CD14-positive monocyte (primary cell): ENCODE results near the gene PRKACA. TPM values are rescaled to one million over a fixed set of nuclear protein-coding genes. Genes with fewer than 3 reads are reported as not detected.

Experiments
- DNase-seq, 3 donors: peaks; one replicate each; pipeline ENCODE4 v3.0.0-alpha.2; 2011 to 2022
- H2AFZ ChIP-seq: 2 replicates; pipeline ENCODE4 v1.6.0; 2012; ENCODE audit warnings: mild to moderate bottlenecking, low read depth, low read length, inconsistent platforms; ENCODE audit not compliant: insufficient read depth, poor library complexity, severe bottlenecking
- H3K27ac ChIP-seq, 2 donors: 1 replicate in 1 of 2; 2 replicates in 1 of 2; pipeline ENCODE4 v1.5.1; 2012 to 2013; ENCODE audit warnings: low read length in 2 of 2, control low read depth in 1 of 2, inconsistent platforms in 1 of 2, low read depth in 1 of 2, mild to moderate bottlenecking in 1 of 2
- H3K27me3 ChIP-seq, 2 donors: one replicate each; pipeline versions ENCODE4 v1.6.0 to v1.6.1; 2011 to 2013; ENCODE audit warnings: low read length in 2 of 2; ENCODE audit not compliant: control insufficient read depth in 2 of 2, insufficient read depth in 2 of 2
- H3K36me3 ChIP-seq, 2 donors: replicated peaks in 1 of 2; 1 replicate in 1 of 2; 2 replicates in 1 of 2; pipeline versions ENCODE4 v1.5.1 to v1.6.1; 2012 to 2013; ENCODE audit warnings: low read length in 2 of 2, control low read depth in 1 of 2, inconsistent platforms in 1 of 2, mild to moderate bottlenecking in 1 of 2; ENCODE audit not compliant: insufficient read depth in 2 of 2, control insufficient read depth in 1 of 2
- H3K4me1 ChIP-seq, 2 donors: 1 replicate in 1 of 2; 2 replicates in 1 of 2; pipeline versions ENCODE4 v1.5.1 to v1.6.1; 2012 to 2013; ENCODE audit warnings: low read length in 2 of 2, control low read depth in 1 of 2, inconsistent platforms in 1 of 2, mild to moderate bottlenecking in 1 of 2, moderate library complexity in 1 of 2; ENCODE audit not compliant: insufficient read depth in 2 of 2, control insufficient read depth in 1 of 2
- H3K4me2 ChIP-seq: replicated peaks from 2 replicates; pipeline ENCODE3; 2012; ENCODE audit warnings: low read length, moderate library complexity, mild to moderate bottlenecking; ENCODE audit not compliant: poor library complexity, severe bottlenecking; ENCODE audit errors: extremely low read depth
- H3K4me3 ChIP-seq, 3 experiments: fragments of 200-600 bp in 1 of 3; sonication (generic) in 1 of 3; replicated peaks in 1 of 3; 1 replicate in 2 of 3; 2 replicates in 1 of 3; pipeline ENCODE4 v1.5.1; 2011 to 2013; ENCODE audit warnings: low read length in 3 of 3, mild to moderate bottlenecking in 3 of 3, control low read depth in 2 of 3, low read depth in 2 of 3, inconsistent platforms in 1 of 3, moderate library complexity in 1 of 3
- H3K79me2 ChIP-seq: 2 replicates; pipeline ENCODE4 v1.6.0; 2012; ENCODE audit warnings: mild to moderate bottlenecking, control low read depth, inconsistent platforms, low read length, moderate library complexity; ENCODE audit not compliant: insufficient read depth
- H3K9ac ChIP-seq: 2 replicates; pipeline ENCODE4 v1.6.0; 2017; ENCODE audit warnings: low read length, mild to moderate bottlenecking; ENCODE audit not compliant: insufficient read depth, poor library complexity, severe bottlenecking
- H3K9me3 ChIP-seq, 2 donors: replicated peaks in 1 of 2; 1 replicate in 1 of 2; 2 replicates in 1 of 2; pipeline versions ENCODE4 v1.5.1 to v1.6.1; 2012 to 2013; ENCODE audit warnings: low read length in 2 of 2, control low read depth in 1 of 2; ENCODE audit not compliant: control insufficient read depth in 1 of 2, insufficient read depth in 1 of 2
- H4K20me1 ChIP-seq: 2 replicates; pipeline ENCODE4 v1.6.0; 2012; ENCODE audit warnings: mild to moderate bottlenecking, low read length, control low read depth, moderate library complexity; ENCODE audit not compliant: insufficient read depth
- H3K27ac Mint-ChIP-seq, 7 donors: one replicate each; pipeline ENCODE4 v1.8.0; 2020; ENCODE audit warnings: mild to moderate bottlenecking in 7 of 7, mixed read lengths in 7 of 7, moderate library complexity in 6 of 7, inconsistent platforms in 2 of 7
- H3K27me3 Mint-ChIP-seq, 3 donors: one replicate each; pipeline ENCODE4 v1.8.0; 2021 to 2022; ENCODE audit warnings: low read depth in 3 of 3, mild to moderate bottlenecking in 3 of 3, mixed read lengths in 3 of 3, moderate library complexity in 3 of 3, inconsistent platforms in 1 of 3
- H3K36me3 Mint-ChIP-seq, 2 donors: one replicate each; pipeline ENCODE4 v1.8.0; 2020; ENCODE audit warnings: mixed read lengths in 2 of 2, inconsistent platforms in 1 of 2, mild to moderate bottlenecking in 1 of 2
- H3K4me1 Mint-ChIP-seq: one replicate; pipeline ENCODE4 v1.8.0; 2020; ENCODE audit warnings: mild to moderate bottlenecking, mixed read lengths
- H3K4me3 Mint-ChIP-seq, 2 donors: one replicate each; pipeline ENCODE4 v1.8.0; 2020; ENCODE audit warnings: mild to moderate bottlenecking in 2 of 2, mixed read lengths in 2 of 2, moderate library complexity in 1 of 2
- H3K9me3 Mint-ChIP-seq, 7 donors: one replicate each; pipeline ENCODE4 v1.8.0; 2020 to 2022; ENCODE audit warnings: mixed read lengths in 7 of 7, mild to moderate bottlenecking in 6 of 7, moderate library complexity in 6 of 7, inconsistent platforms in 2 of 7
- WGBS: methylation state at CpG from one replicate; pipeline ENCODE4 v1.1.5; 2013; ENCODE audit warnings: missing lambda C conversion rate; ENCODE audit not compliant: insufficient coverage; 5-methylcytosine and 5-hydroxymethylcytosine counted together
- intact Hi-C, 2 donors: fragments of 100-400 bp; cut with micrococcal nuclease; formaldehyde crosslinking; loops; one replicate each; pipeline versions ENCODE4 v1.15.0 to v1.15.1; 2023
- polyA plus RNA-seq, 3 donors: library from polyadenylated mRNA; depleted of rRNA in 1 of 3; unstranded in 2 of 3; stranded (reverse) in 1 of 3; fragments of 300-500 nt in 2 of 3; fragments of >200 nt in 1 of 3; fragmentation: Illumina TruSeq in 2 of 3; gene quantifications; 1 replicate in 2 of 3; 2 replicates in 1 of 3; pipeline ENCODE4 v1.2.3, GENCODE V29; 2012 to 2021
- TF ChIP-seq, protein P1 (sequence below): fragments of 200-600 bp; IDR thresholded peaks from one replicate; pipeline ENCODE4 v1.8.0; 2022; ENCODE audit warnings: antibody characterized with exemption, mild to moderate bottlenecking

Gene PRKACA
- polyA plus RNA-seq, 3 donors: 2.0 to 231 (median 3.8) TPM

GRCh38 chr19:14072535-14073260 is 44.9 kb downstream of the PRKACA start, which contains the start of gene MISP3:
Gene MISP3, plus strand, starts transcription at chr19:14072786. Its CDS starts 524 bp downstream, at chr19:14073310.
- peak within 1 kb of the TSS in 1 of 2 donors; percentile 56 for H3K27ac ChIP-seq
- 1% methylated on average over 51 of the region's 51 CpGs for WGBS
- H2AFZ ChIP-seq: peak within 1 kb of the TSS; percentile 91
- peaks cover 18 to 45% (median 34%) of the 10 kb centered on the region in 3 donors for H3K27me3 Mint-ChIP-seq
- peak within 1 kb of the TSS; percentile 100 for H3K4me2 ChIP-seq
- H4K20me1 ChIP-seq: no peaks in the 10 kb centered on the region
- no peaks in the 10 kb centered on the region for H3K9me3 ChIP-seq
- peak within 1 kb of the TSS in 4 of 7 donors; percentile 32 to 88 (median 76) for H3K27ac Mint-ChIP-seq
- H3K4me1 ChIP-seq: peaks cover 54 to 60% of the 10 kb centered on the region in 2 donors
- H3K4me3 ChIP-seq: peak within 1 kb of the TSS; percentile 50 to 95 (median 67)
- H3K9ac ChIP-seq: peak within 1 kb of the TSS; percentile 70
- intact Hi-C loops: loop anchor here in 1 of 2 donors (5.0 kb wide), 1 partner anchor 190 kb away; no protein-coding TSS in a partner anchor
- H3K27me3 ChIP-seq: peaks cover 0 to 22% of the 10 kb centered on the region in 2 donors
- H3K36me3 Mint-ChIP-seq: peaks cover 0 to 3% of the 10 kb centered on the region in 2 donors
- peak within 1 kb of the TSS; percentile 97 to 99 for H3K4me3 Mint-ChIP-seq
- H3K4me1 Mint-ChIP-seq: peaks cover 39% of the 10 kb centered on the region
- TF ChIP-seq, protein P1, sequence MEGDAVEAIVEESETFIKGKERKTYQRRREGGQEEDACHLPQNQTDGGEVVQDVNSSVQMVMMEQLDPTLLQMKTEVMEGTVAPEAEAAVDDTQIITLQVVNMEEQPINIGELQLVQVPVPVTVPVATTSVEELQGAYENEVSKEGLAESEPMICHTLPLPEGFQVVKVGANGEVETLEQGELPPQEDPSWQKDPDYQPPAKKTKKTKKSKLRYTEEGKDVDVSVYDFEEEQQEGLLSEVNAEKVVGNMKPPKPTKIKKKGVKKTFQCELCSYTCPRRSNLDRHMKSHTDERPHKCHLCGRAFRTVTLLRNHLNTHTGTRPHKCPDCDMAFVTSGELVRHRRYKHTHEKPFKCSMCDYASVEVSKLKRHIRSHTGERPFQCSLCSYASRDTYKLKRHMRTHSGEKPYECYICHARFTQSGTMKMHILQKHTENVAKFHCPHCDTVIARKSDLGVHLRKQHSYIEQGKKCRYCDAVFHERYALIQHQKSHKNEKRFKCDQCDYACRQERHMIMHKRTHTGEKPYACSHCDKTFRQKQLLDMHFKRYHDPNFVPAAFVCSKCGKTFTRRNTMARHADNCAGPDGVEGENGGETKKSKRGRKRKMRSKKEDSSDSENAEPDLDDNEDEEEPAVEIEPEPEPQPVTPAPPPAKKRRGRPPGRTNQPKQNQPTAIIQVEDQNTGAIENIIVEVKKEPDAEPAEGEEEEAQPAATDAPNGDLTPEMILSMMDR: no peak
- H3K79me2 ChIP-seq: no peaks in the 10 kb centered on the region
- no peaks in the 10 kb centered on the region for H3K36me3 ChIP-seq
- peak in 1 of 3 donors; percentile 17 for DNase-seq
- no peaks in the 10 kb centered on the region for H3K9me3 Mint-ChIP-seq

GRCh38 chr19:14070268-14071050 is 47.1 kb downstream of the PRKACA start:
- Histone ChIP-seq H3K9ac (no peak overlapping the region), H3K4me3 (no peak overlapping the region), H3K4me2 (no peak overlapping the region), H4K20me1 (no peaks in the 10 kb centered on the region), H3K36me3 (no peaks in the 10 kb centered on the region), H3K27ac (no peak overlapping the region), H3K27me3 (peaks cover 0 to 22% of the 10 kb centered on the region in 2 donors), H2AFZ (no peak overlapping the region), H3K4me1 (peaks cover 34 to 37% of the 10 kb centered on the region in 2 donors), H3K9me3 (no peaks in the 10 kb centered on the region), H3K79me2 (no peaks in the 10 kb centered on the region)
- DNase-seq: no peak
- Mint-ChIP-seq H3K4me3 (peak overlapping the region in 1 of 2 donors; percentile 49), H3K9me3 (peaks cover 0 to 2% (median 0%) of the 10 kb centered on the region in 7 donors), H3K27ac (peak overlapping the region in 1 of 7 donors; percentile 2), H3K27me3 (peaks cover 18 to 48% (median 34%) of the 10 kb centered on the region in 3 donors), H3K36me3 (peaks cover 0 to 3% of the 10 kb centered on the region in 2 donors), H3K4me1 (peaks cover 24% of the 10 kb centered on the region)
- WGBS: 97% methylated on average over 42 of the region's 43 CpGs
- TF ChIP-seq, protein P1: no peak
- intact Hi-C loops: loop anchor here in 1 of 2 donors (5.0 kb wide), 1 partner anchor 188 kb away; no protein-coding TSS in a partner anchor
